Loucy (cell line): ENCODE measurements around the gene RALGPS1.

ENCODE experiments used
- H2AFZ ChIP-seq: fragments of 200-600 bp; sonication (generic); 2 replicates; pipeline ENCODE4 v1.6.0; 2016; ENCODE audit warnings: antibody characterized with exemption, mild to moderate bottlenecking, low read length, moderate library complexity
- H3F3A ChIP-seq: fragments of 200-600 bp; 2 replicates; pipeline ENCODE4 v1.6.0; 2016; ENCODE audit warnings: antibody characterized with exemption, low read depth, mild to moderate bottlenecking
- H3K27me3 ChIP-seq: fragments of 200-600 bp; sonication (generic); 2 replicates; pipeline ENCODE4 v1.6.1; 2014; ENCODE audit warnings: low read length, mild to moderate bottlenecking; ENCODE audit not compliant: insufficient read depth, poor library complexity, severe bottlenecking
- H3K36me3 ChIP-seq: fragments of 200-600 bp; sonication (generic); 2 replicates; pipeline ENCODE4 v1.6.1; 2016; ENCODE audit warnings: low read length; ENCODE audit not compliant: insufficient read depth
- H3K4me1 ChIP-seq: fragments of 200-600 bp; sonication (generic); 2 replicates; pipeline ENCODE4 v1.5.1; 2014; ENCODE audit warnings: low read length, mild to moderate bottlenecking; ENCODE audit not compliant: insufficient read depth, poor library complexity, severe bottlenecking
- H3K4me2 ChIP-seq: fragments of 200-600 bp; sonication (generic); 2 replicates; pipeline ENCODE4 v1.6.0; 2014; ENCODE audit warnings: antibody characterized with exemption, low read length, low read depth, mild to moderate bottlenecking; ENCODE audit not compliant: poor library complexity, severe bottlenecking
- H3K4me3 ChIP-seq: fragments of 200-600 bp; sonication (generic); 2 replicates; pipeline ENCODE4 v1.5.1; 2014; ENCODE audit warnings: low read length, mild to moderate bottlenecking, mixed read lengths; ENCODE audit not compliant: poor library complexity, severe bottlenecking
- H3K79me2 ChIP-seq: fragments of 200-600 bp; sonication (generic); 2 replicates; pipeline ENCODE4 v1.6.1; 2014; ENCODE audit warnings: low read length; ENCODE audit not compliant: insufficient read depth
- H3K9ac ChIP-seq: fragments of 200-600 bp; sonication (generic); 2 replicates; pipeline ENCODE4 v1.6.0; 2014; ENCODE audit warnings: mild to moderate bottlenecking, low read depth, low read length, moderate library complexity; ENCODE audit not compliant: poor library complexity, severe bottlenecking
- H3K9me2 ChIP-seq: fragments of 200-600 bp; sonication (generic); replicated peaks from 2 replicates; pipeline ENCODE4 v1.6.1; 2016; ENCODE audit warnings: low read depth, low read length, mixed read lengths
- H3K9me3 ChIP-seq: fragments of 200-600 bp; sonication (generic); 2 replicates; pipeline ENCODE4 v1.6.1; 2014; ENCODE audit warnings: mild to moderate bottlenecking, antibody characterized with exemption, low read length, low read depth; ENCODE audit not compliant: insufficient read depth
- H4K20me1 ChIP-seq: fragments of 200-600 bp; sonication (generic); 2 replicates; pipeline ENCODE4 v1.6.0; 2014; ENCODE audit warnings: antibody characterized with exemption, low read length, mild to moderate bottlenecking; ENCODE audit not compliant: insufficient read depth, poor library complexity, severe bottlenecking
- EZH2phosphoT487 ChIP-seq: fragments of 200-600 bp; IDR thresholded peaks from 2 replicates; pipeline ENCODE4 v1.6.1; 2018; ENCODE audit warnings: antibody characterized with exemption, mild to moderate bottlenecking, moderate library complexity, borderline replicate concordance
- TF ChIP-seq, protein P1 (sequence below): fragments of 200-600 bp; sonication (generic); conservative IDR thresholded peaks from 2 replicates; pipeline ENCODE4 v1.5.1; 2014; ENCODE audit warnings: mild to moderate bottlenecking, antibody characterized with exemption, low read length

The RALGPS1 gene

GRCh38 chr9:127051881-127052595 is 137.5 kb downstream of the RALGPS1 start:
- Histone ChIP-seq H3K36me3 (no peaks in the 10 kb centered on the region; the same call in 1 of the 2 replicates), H3K27me3 (no peaks in the 10 kb centered on the region), H3K79me2 (no peaks in the 10 kb centered on the region), H3K4me3 (no peak overlapping the region), H3K9me2 (no peaks in the 10 kb centered on the region), H3K9ac (no peak overlapping the region), H3K4me1 (no peaks in the 10 kb centered on the region), H4K20me1 (no peaks in the 10 kb centered on the region), H2AFZ (no peak overlapping the region), H3K9me3 (no peaks in the 10 kb centered on the region), H3K4me2 (no peak overlapping the region), H3F3A (no peaks in the 10 kb centered on the region)
- TF ChIP-seq EZH2phosphoT487 = no peak
- TF ChIP-seq, protein P1, sequence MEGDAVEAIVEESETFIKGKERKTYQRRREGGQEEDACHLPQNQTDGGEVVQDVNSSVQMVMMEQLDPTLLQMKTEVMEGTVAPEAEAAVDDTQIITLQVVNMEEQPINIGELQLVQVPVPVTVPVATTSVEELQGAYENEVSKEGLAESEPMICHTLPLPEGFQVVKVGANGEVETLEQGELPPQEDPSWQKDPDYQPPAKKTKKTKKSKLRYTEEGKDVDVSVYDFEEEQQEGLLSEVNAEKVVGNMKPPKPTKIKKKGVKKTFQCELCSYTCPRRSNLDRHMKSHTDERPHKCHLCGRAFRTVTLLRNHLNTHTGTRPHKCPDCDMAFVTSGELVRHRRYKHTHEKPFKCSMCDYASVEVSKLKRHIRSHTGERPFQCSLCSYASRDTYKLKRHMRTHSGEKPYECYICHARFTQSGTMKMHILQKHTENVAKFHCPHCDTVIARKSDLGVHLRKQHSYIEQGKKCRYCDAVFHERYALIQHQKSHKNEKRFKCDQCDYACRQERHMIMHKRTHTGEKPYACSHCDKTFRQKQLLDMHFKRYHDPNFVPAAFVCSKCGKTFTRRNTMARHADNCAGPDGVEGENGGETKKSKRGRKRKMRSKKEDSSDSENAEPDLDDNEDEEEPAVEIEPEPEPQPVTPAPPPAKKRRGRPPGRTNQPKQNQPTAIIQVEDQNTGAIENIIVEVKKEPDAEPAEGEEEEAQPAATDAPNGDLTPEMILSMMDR = no peak

GRCh38 chr9:127053057-127053821 is 138.7 kb downstream of the RALGPS1 start:
- H3K9me3 ChIP-seq = no peaks in the 10 kb centered on the region
- H3F3A ChIP-seq = no peaks in the 10 kb centered on the region
- no peaks in the 10 kb centered on the region for H3K4me1 ChIP-seq
- no peaks in the 10 kb centered on the region for H3K27me3 ChIP-seq
- no peak overlapping the region for H3K4me2 ChIP-seq
- no peak overlapping the region for H3K4me3 ChIP-seq
- H3K79me2 ChIP-seq = no peaks in the 10 kb centered on the region
- TF ChIP-seq, protein P1 = no peak
- no peak for TF ChIP-seq EZH2phosphoT487
- no peaks in the 10 kb centered on the region; the same call in 1 of the 2 replicates for H3K36me3 ChIP-seq
- no peaks in the 10 kb centered on the region for H3K9me2 ChIP-seq
- H2AFZ ChIP-seq = no peak overlapping the region
- H4K20me1 ChIP-seq = no peaks in the 10 kb centered on the region
- no peak overlapping the region for H3K9ac ChIP-seq

GRCh38 chr9:127053960-127054359 is 139.4 kb downstream of the RALGPS1 start:
- Histone ChIP-seq H2AFZ (no peak overlapping the region), H3K4me1 (no peaks in the 10 kb centered on the region), H3K36me3 (no peaks in the 10 kb centered on the region; the same call in 1 of the 2 replicates), H3K4me2 (no peak overlapping the region), H3K4me3 (no peak overlapping the region), H3K9ac (no peak overlapping the region), H3K9me2 (no peaks in the 10 kb centered on the region), H3K27me3 (no peaks in the 10 kb centered on the region), H3K79me2 (no peaks in the 10 kb centered on the region), H4K20me1 (no peaks in the 10 kb centered on the region), H3F3A (no peaks in the 10 kb centered on the region), H3K9me3 (no peaks in the 10 kb centered on the region)
- TF ChIP-seq EZH2phosphoT487 = no peak
- TF ChIP-seq, protein P1 = no peak
